ENCODE measurements around the gene SIRT5.

Gene SIRT5

GRCh38 chr6:13576017-13576416 lies 1.6 kb downstream of the SIRT5 start:
- no peak overlapping the region for H3K4me3 ChIP-seq (replicated peaks in 1 of 2; ENCODE audit: low read depth in 2 of 2, low read length in 2 of 2)
- DNase-seq (ENCODE audit: low read depth in 2 of 2) = no peak
- TF ChIP-seq CTCF (IDR thresholded peaks at IDR 0.05; ENCODE audit: low read depth, low read length) = no peak

GRCh38 chr6:13577926-13578325 lies 3.5 kb downstream of the SIRT5 start:
- TF ChIP-seq CTCF (IDR thresholded peaks at IDR 0.05; ENCODE audit: low read depth, low read length) = no peak
- no peak overlapping the region for H3K4me3 ChIP-seq (replicated peaks in 1 of 2; ENCODE audit: low read depth in 2 of 2, low read length in 2 of 2)
- DNase-seq (ENCODE audit: low read depth in 2 of 2) = no peak

DNA sequence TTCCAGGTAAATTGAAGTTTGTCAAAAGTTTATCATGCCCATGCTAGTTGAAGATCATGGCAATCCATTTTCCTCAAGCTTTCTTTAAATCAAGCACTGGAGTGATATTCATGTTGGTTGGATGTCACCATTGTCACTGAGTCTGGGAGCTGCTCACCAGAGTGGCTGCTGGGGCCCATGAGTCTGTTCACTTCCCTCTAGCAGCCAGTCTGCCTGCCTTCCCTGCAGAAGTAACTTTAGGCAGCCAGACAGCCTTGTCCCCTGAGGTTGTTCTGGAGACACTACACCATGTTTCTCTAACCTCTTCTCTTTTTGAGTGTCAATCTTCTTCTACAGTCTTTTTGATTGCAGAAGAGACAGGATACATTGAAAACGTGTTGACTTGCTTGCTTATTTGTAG lies 5.5 kb downstream of the SIRT5 start:
- no peak for TF ChIP-seq CTCF (IDR thresholded peaks at IDR 0.05; ENCODE audit: low read depth, low read length)
- H3K4me3 ChIP-seq (replicated peaks in 1 of 2; ENCODE audit: low read depth in 2 of 2, low read length in 2 of 2) = no peak overlapping the region
- DNase-seq (ENCODE audit: low read depth in 2 of 2) = no peak

DNA sequence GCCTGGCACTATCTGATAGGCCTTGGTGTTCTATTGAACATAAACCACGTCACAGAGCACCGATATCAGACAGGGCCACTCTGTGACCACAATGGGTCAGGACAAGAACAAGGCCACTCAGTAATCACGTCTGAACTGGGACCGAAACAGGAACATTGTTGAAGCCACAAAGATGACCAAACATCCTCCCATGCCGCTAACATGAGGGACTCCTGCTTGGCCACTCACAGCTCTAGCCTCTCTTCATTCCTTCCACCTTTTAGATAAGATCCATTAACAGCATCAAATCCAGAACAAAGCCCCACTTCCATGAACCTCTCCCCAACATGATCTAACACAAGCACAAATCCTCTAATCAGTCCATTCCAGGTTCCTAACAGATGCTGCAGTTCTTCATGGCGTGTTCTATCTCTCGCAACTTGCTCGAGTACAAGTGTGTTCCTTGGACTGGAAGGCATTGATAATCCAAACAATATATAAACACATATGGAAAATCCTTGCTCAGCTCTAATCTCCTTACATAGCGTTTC lies 7.4 kb downstream of the SIRT5 start:
- DNase-seq (ENCODE audit: low read depth in 2 of 2) = no peak
- H3K4me3 ChIP-seq (replicated peaks in 1 of 2; ENCODE audit: low read depth in 2 of 2, low read length in 2 of 2) = no peak overlapping the region
- no peak for TF ChIP-seq CTCF (IDR thresholded peaks at IDR 0.05; ENCODE audit: low read depth, low read length)

- DNase-seq (ENCODE audit: low read depth in 2 of 2) = peak in 1 of 2 donors; percentile 6
- no peak overlapping the region for H3K4me3 ChIP-seq (replicated peaks in 1 of 2; ENCODE audit: low read depth in 2 of 2, low read length in 2 of 2)
- TF ChIP-seq CTCF (IDR thresholded peaks at IDR 0.05; ENCODE audit: low read depth, low read length) = no peak
Measured at GRCh38 chr6:13586603-13587542, 12.5 kb downstream of the SIRT5 start.

GRCh38 chr6:13589801-13590200 lies 15.4 kb downstream of the SIRT5 start:
- no peak for TF ChIP-seq CTCF (IDR thresholded peaks at IDR 0.05; ENCODE audit: low read depth, low read length)
- no peak overlapping the region for H3K4me3 ChIP-seq (replicated peaks in 1 of 2; ENCODE audit: low read depth in 2 of 2, low read length in 2 of 2)
- no peak for DNase-seq (ENCODE audit: low read depth in 2 of 2)

Data from cardiac fibroblast (primary cell).